Neural cell (in vitro differentiated cells): ENCODE measurements around the gene DACH1. TPM values are rescaled to one million over a fixed set of nuclear protein-coding genes. Genes with fewer than 3 reads are reported as not detected.

Experiments
- H2AFZ ChIP-seq: fragments of 200-600, 300-800 bp; sonication (generic), shearing (Covaris generic); 2 replicates; pipeline ENCODE4 v1.6.0; 2014; ENCODE audit warnings: low read depth, mild to moderate bottlenecking, antibody characterized with exemption, low read length, moderate library complexity
- H3F3A ChIP-seq: fragments of 200-600 bp; shearing (Covaris generic); 2 replicates; pipeline ENCODE4 v1.6.1; 2016; ENCODE audit warnings: mild to moderate bottlenecking, moderate library complexity, mixed read lengths, antibody characterized with exemption, low read length; ENCODE audit not compliant: insufficient read depth, poor library complexity, severe bottlenecking
- H3K27ac ChIP-seq: fragments of 200-600, 300-800 bp; sonication (generic), shearing (Covaris generic); 2 replicates; pipeline ENCODE4 v1.5.1; 2014; ENCODE audit warnings: mild to moderate bottlenecking, low read length, moderate library complexity
- H3K27me3 ChIP-seq: fragments of 300-800, 200-600 bp; sonication (generic), shearing (Covaris generic); 2 replicates; pipeline ENCODE4 v1.6.0; 2014; ENCODE audit warnings: mild to moderate bottlenecking, low read depth, low read length, moderate library complexity; ENCODE audit not compliant: insufficient read depth
- H3K36me3 ChIP-seq: fragments of 300-800, 200-600 bp; sonication (generic), shearing (Covaris generic); 2 replicates; pipeline ENCODE4 v1.5.1; 2014; ENCODE audit warnings: mild to moderate bottlenecking, antibody characterized with exemption, low read length, moderate library complexity; ENCODE audit not compliant: insufficient read depth
- H3K4me2 ChIP-seq: fragments of 300-800, 200-600 bp; sonication (generic), shearing (Covaris generic); 2 replicates; pipeline ENCODE4 v1.6.0; 2014; ENCODE audit warnings: mild to moderate bottlenecking, low read length
- H3K4me3 ChIP-seq: fragments of 300-800, 200-600 bp; sonication (generic), shearing (Covaris generic); 2 replicates; pipeline ENCODE4 v1.5.1; 2014; ENCODE audit warnings: mild to moderate bottlenecking, low read length, moderate library complexity
- H3K79me2 ChIP-seq: fragments of 200-600 bp; shearing (Covaris generic); replicated peaks from 2 replicates; pipeline ENCODE4 v1.6.0; 2014; ENCODE audit warnings: mild to moderate bottlenecking, low read length, moderate library complexity; ENCODE audit not compliant: insufficient read depth
- H3K9ac ChIP-seq: fragments of 300-800, 200-600 bp; sonication (generic), shearing (Covaris generic); 2 replicates; pipeline ENCODE4 v1.6.1; 2016; ENCODE audit warnings: mild to moderate bottlenecking, low read length, mixed read lengths
- H3K9me2 ChIP-seq: fragments of 200-600 bp; shearing (Covaris generic); 2 replicates; pipeline ENCODE4 v1.6.1; 2016; ENCODE audit warnings: mild to moderate bottlenecking, low read length, mixed read lengths; ENCODE audit not compliant: insufficient read depth
- H3K9me3 ChIP-seq: fragments of 200-600, 300-800 bp; sonication (generic), shearing (Covaris generic); 2 replicates; pipeline ENCODE4 v1.6.1; 2016; ENCODE audit warnings: mild to moderate bottlenecking, mixed run types, low read length, moderate library complexity, mixed read lengths
- H4K20me1 ChIP-seq: fragments of 200-600 bp; shearing (Covaris generic); 2 replicates; pipeline ENCODE4 v1.6.1; 2016; ENCODE audit warnings: mild to moderate bottlenecking, mixed run types; ENCODE audit not compliant: insufficient read depth
- EP300 ChIP-seq: fragments of 450-650 bp; conservative IDR thresholded peaks from 2 replicates; pipeline ENCODE4 v1.6.1; 2014; ENCODE audit warnings: antibody characterized with exemption, mild to moderate bottlenecking, moderate library complexity; ENCODE audit not compliant: poor library complexity, severe bottlenecking
- EZH2 ChIP-seq: fragments of 200-600, 300-800 bp; shearing (Covaris generic), sonication (generic); IDR thresholded peaks from 2 replicates; pipeline ENCODE4 v1.6.1; 2014; ENCODE audit warnings: antibody characterized with exemption, low read length, borderline replicate concordance, mild to moderate bottlenecking; ENCODE audit not compliant: insufficient read depth, poor library complexity, severe bottlenecking
- MXI1 ChIP-seq: fragments of 450-650 bp; conservative IDR thresholded peaks from 2 replicates; pipeline ENCODE4 v1.6.1; 2014; ENCODE audit warnings: antibody characterized with exemption, mild to moderate bottlenecking; ENCODE audit not compliant: poor library complexity, severe bottlenecking
- POLR2AphosphoS5 ChIP-seq: IDR thresholded peaks from 2 replicates; pipeline ENCODE4 v1.6.1; 2012
- RAD21 ChIP-seq: fragments of 450-650 bp; conservative IDR thresholded peaks from 2 replicates; pipeline ENCODE4 v1.6.1; 2014; ENCODE audit warnings: antibody characterized with exemption, mild to moderate bottlenecking, moderate library complexity
- SMC3 ChIP-seq: fragments of 450-650 bp; conservative IDR thresholded peaks from 2 replicates; pipeline ENCODE4 v1.6.1; 2014; ENCODE audit warnings: antibody characterized with exemption, mild to moderate bottlenecking, moderate library complexity; ENCODE audit not compliant: poor library complexity
- TAF1 ChIP-seq: IDR thresholded peaks from 2 replicates; pipeline ENCODE4 v1.6.1; 2012; ENCODE audit warnings: low read depth
- polyA plus RNA-seq: library from polyadenylated mRNA; depleted of rRNA; stranded (reverse); fragments of >200 nt; gene quantifications from 2 replicates; pipeline ENCODE4 v1.2.3, GENCODE V29; 2014
- TF ChIP-seq, protein P1 (sequence below): fragments of 450-650 bp; IDR thresholded peaks from 2 replicates; pipeline ENCODE4 v1.5.1; 2014; ENCODE audit warnings: antibody characterized with exemption, mild to moderate bottlenecking, moderate library complexity; ENCODE audit not compliant: poor library complexity, severe bottlenecking
- TF ChIP-seq, protein P2 (sequence below): IDR thresholded peaks from 2 replicates; pipeline ENCODE4 v1.6.1; 2012; ENCODE audit warnings: borderline replicate concordance

The DACH1 gene
- polyA plus RNA-seq, 1 donor from 2014 or later, result 20.0 TPM

DNA sequence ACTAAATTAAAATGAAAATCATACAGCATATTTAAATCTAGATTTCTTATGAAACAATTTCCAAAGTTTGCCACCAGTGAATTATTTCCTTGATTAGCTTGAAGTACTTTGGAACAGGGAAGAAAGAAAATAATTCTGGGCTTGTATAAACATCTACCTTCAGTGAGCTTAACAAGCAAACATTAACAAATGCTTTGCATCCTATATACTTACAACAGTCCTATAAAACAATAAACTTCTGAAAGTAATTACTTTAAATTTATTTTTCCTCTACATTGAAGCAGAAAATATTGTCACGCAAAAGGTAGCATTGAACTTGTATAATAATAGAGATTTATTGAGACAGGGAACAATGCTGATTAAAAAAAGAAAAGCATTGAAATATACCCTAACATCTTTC, 164.8 kb downstream of the DACH1 start:
- H3K27me3 ChIP-seq, result no peaks in the 10 kb centered on the region
- TF ChIP-seq, protein P1, sequence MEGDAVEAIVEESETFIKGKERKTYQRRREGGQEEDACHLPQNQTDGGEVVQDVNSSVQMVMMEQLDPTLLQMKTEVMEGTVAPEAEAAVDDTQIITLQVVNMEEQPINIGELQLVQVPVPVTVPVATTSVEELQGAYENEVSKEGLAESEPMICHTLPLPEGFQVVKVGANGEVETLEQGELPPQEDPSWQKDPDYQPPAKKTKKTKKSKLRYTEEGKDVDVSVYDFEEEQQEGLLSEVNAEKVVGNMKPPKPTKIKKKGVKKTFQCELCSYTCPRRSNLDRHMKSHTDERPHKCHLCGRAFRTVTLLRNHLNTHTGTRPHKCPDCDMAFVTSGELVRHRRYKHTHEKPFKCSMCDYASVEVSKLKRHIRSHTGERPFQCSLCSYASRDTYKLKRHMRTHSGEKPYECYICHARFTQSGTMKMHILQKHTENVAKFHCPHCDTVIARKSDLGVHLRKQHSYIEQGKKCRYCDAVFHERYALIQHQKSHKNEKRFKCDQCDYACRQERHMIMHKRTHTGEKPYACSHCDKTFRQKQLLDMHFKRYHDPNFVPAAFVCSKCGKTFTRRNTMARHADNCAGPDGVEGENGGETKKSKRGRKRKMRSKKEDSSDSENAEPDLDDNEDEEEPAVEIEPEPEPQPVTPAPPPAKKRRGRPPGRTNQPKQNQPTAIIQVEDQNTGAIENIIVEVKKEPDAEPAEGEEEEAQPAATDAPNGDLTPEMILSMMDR, result no peak
- TF ChIP-seq, protein P2, sequence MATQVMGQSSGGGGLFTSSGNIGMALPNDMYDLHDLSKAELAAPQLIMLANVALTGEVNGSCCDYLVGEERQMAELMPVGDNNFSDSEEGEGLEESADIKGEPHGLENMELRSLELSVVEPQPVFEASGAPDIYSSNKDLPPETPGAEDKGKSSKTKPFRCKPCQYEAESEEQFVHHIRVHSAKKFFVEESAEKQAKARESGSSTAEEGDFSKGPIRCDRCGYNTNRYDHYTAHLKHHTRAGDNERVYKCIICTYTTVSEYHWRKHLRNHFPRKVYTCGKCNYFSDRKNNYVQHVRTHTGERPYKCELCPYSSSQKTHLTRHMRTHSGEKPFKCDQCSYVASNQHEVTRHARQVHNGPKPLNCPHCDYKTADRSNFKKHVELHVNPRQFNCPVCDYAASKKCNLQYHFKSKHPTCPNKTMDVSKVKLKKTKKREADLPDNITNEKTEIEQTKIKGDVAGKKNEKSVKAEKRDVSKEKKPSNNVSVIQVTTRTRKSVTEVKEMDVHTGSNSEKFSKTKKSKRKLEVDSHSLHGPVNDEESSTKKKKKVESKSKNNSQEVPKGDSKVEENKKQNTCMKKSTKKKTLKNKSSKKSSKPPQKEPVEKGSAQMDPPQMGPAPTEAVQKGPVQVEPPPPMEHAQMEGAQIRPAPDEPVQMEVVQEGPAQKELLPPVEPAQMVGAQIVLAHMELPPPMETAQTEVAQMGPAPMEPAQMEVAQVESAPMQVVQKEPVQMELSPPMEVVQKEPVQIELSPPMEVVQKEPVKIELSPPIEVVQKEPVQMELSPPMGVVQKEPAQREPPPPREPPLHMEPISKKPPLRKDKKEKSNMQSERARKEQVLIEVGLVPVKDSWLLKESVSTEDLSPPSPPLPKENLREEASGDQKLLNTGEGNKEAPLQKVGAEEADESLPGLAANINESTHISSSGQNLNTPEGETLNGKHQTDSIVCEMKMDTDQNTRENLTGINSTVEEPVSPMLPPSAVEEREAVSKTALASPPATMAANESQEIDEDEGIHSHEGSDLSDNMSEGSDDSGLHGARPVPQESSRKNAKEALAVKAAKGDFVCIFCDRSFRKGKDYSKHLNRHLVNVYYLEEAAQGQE, result no peak
- TF ChIP-seq SMC3 (no peak), TAF1 (no peak), POLR2AphosphoS5 (no peak), MXI1 (no peak), EZH2 (no peak), RAD21 (no peak), EP300 (no peak)

DNA sequence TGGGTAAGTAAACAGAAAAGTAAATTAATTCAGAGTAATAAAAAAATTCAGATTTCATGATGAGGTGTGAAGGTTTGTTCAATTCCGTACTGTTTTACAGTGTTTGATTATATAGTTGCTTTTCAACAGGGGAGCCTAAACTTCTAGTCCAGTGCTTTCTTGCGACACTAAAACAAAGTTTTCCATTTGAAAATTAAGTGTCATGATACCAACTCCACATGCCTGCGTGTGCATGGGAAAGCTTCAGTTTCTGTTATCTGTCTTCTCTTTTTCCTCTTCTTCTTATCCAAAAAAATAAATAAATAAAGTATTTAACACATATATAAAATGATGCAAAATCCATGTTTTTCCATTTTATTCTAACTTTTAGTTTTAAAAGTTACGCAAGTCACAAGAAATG, 165.3 kb downstream of the DACH1 start:
- Histone ChIP-seq H2AFZ (no peak overlapping the region), H3K27ac (no peak overlapping the region), H3K79me2 (no peaks in the 10 kb centered on the region), H3K9me3 (no peaks in the 10 kb centered on the region), H3K9me2 (no peaks in the 10 kb centered on the region), H3K9ac (no peak overlapping the region), H4K20me1 (no peaks in the 10 kb centered on the region), H3F3A (no peaks in the 10 kb centered on the region), H3K36me3 (no peaks in the 10 kb centered on the region), H3K27me3 (no peaks in the 10 kb centered on the region), H3K4me3 (no peak overlapping the region), H3K4me2 (no peak overlapping the region)
- no peak for TF ChIP-seq EZH2
- TF ChIP-seq POLR2AphosphoS5, result no peak
- TF ChIP-seq SMC3, result no peak
- TF ChIP-seq EP300, result no peak
- TF ChIP-seq, protein P1, result no peak

More for the DNA sequence above, 164.8 kb downstream of the DACH1 start:
- no peaks in the 10 kb centered on the region for H4K20me1 ChIP-seq
- H2AFZ ChIP-seq, result no peak overlapping the region
- H3K9me3 ChIP-seq, result no peaks in the 10 kb centered on the region
- no peak overlapping the region for H3K27ac ChIP-seq
- no peak overlapping the region for H3K4me3 ChIP-seq
- peaks cover 4% of the 10 kb centered on the region for H3K36me3 ChIP-seq
- H3F3A ChIP-seq, result no peaks in the 10 kb centered on the region
- H3K4me2 ChIP-seq, result no peak overlapping the region
- H3K9me2 ChIP-seq, result no peaks in the 10 kb centered on the region
- no peaks in the 10 kb centered on the region for H3K79me2 ChIP-seq
- H3K9ac ChIP-seq, result no peak overlapping the region
